Hepatocyte (in vitro differentiated cells): Measurements from ENCODE around the gene RTN4RL1.

ENCODE experiments used
- CTCF ChIP-seq: fragments of 200-600 bp; sonication (generic); IDR thresholded peaks from 2 replicates; pipeline ENCODE4 v1.5.1; 2016; ENCODE audit warnings: antibody characterized with exemption, mild to moderate bottlenecking; ENCODE audit not compliant: poor library complexity
- EZH2 ChIP-seq: fragments of 200-600 bp; sonication (generic); IDR thresholded peaks from 2 replicates; pipeline ENCODE4 v1.6.1; 2016; ENCODE audit warnings: antibody characterized with exemption, mild to moderate bottlenecking, borderline replicate concordance

- TF ChIP-seq EZH2 = no peak
- TF ChIP-seq CTCF = no peak
These were observed 39.4 kb upstream of the RTN4RL1 start for GRCh38 chr17:2064520-2064971.
